ENCODE data around the gene QRSL1. TPM values are rescaled to one million over a fixed set of nuclear protein-coding genes. Genes with fewer than 3 reads are reported as not detected.
"Not testable (repeated sequence)": the region's sequence is repeated elsewhere in the genome, so short reads cannot be mapped to it uniquely, and the experiment has no call there.

The QRSL1 gene
- total RNA-seq, 1 donor from 2014 or later = 17.0 TPM

DNA sequence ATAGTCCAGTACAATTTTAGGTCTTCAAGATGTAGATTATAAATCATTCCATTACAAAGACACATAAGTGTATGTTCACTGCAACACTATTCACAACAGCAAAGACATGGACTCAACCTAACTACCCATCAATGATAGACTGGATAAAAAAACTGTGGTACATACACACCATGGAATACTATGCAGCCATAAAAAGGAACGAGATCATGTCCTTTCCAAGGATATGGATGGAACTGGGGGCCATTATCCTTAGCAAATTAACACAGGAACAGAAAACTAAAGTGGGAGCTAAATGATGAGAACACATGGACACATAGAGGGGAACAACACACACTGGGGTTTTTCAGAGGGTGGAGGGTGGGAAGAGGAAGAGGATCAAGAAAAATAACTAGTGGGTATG, 6.3 kb upstream of the QRSL1 start:
- DNase-seq (ENCODE audit: low spot score) = no peak

DNA sequence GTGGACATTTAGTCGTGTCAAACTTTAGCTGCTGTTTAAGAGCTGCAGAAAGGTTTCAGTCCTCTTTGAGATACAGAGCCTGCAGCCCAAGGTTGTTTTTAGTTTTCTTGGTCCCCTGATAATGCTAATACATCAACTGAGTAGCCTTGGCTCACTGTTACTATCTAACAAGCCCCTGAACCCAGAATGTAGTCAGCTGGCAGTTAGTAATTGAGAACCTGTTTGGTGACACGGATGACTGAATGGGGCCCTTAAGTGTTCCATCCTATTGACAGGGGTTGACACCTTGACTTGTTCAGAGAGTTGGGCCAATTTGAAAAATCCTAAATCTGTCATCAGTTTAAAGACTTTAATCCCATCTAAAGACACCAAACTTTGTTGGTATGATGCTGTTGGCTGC, 2.9 kb upstream of the QRSL1 start:
- DNase-seq (ENCODE audit: low spot score) = no peak

DNA sequence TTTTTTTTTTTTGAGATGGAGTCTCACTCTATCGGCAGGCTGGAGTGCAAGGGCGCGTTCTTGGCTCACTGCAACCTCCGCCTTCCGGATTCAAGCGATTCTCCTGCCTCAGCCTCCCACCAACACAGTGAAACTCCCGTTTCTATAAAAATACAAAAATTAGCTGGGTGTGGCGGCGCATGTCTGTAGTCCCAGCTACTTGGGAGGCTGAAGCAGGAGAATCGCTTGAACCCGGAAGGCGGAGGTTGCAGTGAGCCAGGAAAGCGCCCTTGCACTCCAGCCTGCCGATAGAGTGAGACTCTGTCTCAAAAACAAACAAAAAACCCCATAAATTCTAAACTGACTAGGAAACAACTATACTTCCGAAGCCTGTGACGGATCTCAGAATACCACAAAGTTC, 1.6 kb upstream of the QRSL1 start:
- DNase-seq (ENCODE audit: low spot score) = not testable (repeated sequence)

DNA sequence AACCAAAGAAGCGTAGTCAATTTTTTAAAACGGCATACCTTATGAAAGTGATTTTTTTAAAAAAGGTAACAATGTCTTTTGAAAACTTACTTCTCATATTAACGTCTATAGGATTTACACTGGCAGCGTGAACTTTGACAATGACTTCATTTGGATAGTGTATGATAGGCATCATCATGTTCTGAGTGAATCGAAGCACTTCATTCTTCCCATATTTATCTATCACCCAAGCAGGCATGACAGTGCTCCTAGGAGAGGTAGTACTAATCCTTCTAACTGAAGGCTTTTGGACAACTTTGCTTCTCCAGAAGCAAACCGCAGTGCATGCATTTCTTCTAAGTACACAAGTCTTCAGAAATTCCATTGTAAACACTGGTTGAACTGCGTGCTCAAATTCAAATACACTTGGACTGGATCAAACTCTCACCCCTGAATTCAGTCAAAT, 698 bp upstream of the QRSL1 start:
- DNase-seq (ENCODE audit: low spot score) = no peak

DNA sequence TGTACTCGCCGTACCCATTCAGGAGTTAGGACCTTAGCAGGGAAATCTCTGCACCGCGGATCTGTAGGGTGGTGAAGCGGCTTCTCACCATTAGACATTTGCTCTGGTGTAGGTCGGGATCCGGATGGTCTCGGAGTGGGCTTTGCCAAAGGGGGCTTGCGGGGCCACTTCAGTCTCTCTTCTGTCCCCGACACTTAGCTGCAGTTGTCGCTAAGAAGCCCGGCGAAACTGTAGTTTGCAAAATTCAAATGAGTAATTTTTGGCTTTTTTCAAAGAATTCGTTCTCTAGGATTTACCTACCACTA, 433 bp downstream of the QRSL1 start:
- DNase-seq (ENCODE audit: low spot score) = no peak

DNA sequence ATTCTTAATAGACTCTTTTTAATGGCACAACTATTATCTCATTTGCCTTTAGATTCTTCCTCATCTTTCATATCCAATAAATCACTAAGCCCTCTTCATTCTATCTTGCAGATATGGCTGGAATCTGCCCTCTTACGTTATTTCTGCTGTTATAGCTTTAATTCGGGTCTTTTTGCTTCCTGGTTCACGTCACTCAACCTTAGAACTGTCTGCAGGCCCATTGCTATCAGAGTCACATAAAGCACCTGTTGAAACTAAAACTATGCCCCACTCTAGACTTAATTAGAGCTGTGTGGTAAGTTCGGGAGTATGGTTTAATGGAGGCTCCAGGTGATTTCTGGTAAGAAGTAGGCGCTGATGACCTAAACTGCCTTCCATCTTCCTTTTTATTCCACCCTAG, 988 bp downstream of the QRSL1 start:
- no peak for DNase-seq (ENCODE audit: low spot score)

DNA sequence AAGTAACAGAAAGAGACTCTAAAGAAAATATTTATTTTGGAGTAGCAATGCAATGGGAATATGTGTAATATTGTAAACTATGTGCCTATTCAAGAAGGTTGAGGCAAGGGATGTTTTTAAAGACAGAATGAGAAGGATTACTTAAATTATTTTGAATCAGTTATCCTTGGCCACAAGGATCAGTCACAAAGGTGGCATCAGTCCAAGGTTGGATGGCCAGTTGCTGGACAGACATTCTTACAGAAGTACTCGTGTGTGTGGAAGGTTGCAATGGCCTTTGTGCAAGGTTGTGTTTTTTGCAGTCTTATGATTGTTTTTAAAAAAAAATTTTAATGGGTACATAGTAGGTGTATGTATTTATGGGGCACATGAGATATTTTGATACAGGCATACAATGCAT, 2.0 kb downstream of the QRSL1 start:
- no peak for DNase-seq (ENCODE audit: low spot score)

DNA sequence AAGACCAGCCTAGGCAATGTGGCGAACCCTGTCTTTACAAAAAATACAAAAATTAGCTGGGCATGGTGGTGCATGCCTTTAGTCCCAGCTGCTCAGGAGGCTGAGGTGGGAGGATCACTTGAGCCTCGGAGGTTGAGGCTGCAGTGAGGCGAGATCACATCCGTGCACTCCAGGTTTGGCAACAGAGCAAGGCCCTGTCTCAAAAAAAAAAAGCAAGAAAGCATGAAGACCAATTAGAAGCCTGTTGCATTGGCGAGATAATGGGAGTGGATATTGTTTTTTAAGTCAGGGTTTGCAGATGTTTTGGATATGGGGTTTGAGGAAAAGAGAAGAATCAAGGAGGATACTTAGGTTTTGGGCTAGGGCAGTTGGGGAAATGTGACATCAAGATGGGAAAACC, 5.2 kb downstream of the QRSL1 start:
- DNase-seq (ENCODE audit: low spot score) = no peak

DNA sequence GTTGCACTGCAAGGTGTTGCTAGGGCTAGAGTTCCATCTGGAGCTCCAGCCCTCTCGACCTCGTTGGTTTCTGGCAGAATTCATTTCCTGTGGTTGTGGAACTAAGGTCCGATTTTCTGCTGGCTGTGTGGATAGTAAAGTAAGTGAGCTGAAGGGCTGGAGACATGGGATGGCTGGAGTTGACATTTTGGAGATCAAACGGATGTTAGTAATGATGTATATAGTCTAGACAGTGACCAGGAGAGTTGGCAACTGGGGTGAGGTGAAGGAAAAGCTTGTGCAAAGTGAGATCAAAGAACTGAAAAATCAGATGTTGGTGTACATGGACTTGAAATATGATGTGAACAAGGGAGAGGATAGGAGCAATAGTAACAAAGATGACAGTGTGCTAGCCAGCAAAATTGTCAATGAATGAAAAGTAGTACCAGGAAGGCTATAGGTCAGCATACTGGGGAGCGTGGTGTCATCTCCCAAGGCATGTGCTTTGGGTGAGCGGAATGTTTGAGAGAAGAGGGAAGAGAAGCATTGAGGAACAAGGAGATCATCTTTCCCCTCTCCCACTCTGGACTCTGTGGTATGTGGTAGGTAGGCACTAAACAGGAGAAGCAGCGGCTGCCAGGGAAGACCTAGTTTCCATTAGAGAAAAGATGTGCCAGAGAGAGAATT, 7.8 kb downstream of the QRSL1 start:
- DNase-seq (ENCODE audit: low spot score) = no peak

DNA sequence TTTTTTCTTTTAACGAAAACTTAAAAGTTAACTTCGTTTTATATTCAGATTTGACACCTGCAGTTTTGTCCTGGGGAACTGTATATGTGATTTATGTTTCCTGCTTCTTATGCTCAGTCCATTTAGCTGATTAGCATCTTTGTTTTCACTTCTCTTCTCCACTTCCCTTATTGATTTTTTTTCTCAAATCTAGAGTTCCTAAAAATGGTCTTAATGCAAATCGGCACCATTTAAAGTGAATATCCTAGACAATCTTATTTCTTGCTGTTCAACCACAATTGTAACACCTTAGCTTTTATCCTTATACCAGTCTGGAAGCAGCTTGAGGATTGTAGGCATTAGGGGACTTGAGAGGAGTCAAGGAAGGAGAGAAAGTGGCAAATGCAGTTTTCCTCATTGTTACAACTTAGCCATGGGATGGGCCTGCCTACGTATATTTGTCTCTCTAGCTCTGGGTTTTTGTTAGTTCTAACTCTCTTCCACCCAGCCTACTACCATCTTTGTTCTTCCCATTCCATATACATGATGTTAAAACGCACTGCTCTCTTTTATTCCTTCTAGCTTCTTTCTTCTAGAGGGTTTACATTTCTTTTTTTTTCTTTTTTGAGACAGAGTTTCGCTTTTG, 8.5 kb downstream of the QRSL1 start:
- no peak for DNase-seq (ENCODE audit: low spot score)

DNA sequence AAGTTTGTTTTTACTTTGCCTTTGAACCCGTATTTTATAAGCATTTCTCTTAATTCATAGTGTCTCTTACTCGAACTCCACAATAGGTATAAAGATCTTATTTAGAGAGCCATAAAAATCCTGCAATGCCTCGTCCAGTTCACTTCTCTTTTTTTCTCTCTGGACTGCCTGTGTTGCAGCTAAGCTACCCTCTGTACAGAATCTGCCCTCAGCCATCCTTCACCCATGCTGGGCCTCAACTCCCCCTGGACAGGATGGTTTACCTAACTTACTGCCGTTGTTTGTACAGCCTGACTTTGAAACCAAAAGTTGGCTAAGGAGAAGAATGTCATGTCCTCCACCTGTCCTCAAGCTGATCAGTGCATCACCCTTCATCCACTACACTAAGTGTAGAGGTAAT, 10.4 kb downstream of the QRSL1 start:
- no peak for DNase-seq (ENCODE audit: low spot score)

DNA sequence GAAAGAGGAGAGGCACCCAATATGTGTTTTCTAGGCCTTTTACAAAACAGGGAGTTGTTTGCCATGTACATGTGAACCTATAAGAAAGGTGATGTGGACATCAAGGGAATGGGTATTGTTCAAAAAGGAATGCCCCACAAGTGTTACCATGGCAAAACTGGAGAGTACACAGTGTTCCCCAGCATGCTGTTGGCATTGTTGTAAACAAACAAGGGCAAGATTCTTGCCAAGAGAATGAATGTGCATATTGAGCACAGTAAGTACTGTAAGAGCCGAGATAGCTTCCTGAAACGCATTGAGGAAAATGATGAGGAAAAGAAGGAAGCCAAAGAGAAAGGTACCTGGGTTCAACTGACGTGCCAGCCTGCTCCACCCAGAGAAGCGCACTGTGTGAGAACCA, 13.1 kb downstream of the QRSL1 start:
- no peak for DNase-seq (ENCODE audit: low spot score)

DNA sequence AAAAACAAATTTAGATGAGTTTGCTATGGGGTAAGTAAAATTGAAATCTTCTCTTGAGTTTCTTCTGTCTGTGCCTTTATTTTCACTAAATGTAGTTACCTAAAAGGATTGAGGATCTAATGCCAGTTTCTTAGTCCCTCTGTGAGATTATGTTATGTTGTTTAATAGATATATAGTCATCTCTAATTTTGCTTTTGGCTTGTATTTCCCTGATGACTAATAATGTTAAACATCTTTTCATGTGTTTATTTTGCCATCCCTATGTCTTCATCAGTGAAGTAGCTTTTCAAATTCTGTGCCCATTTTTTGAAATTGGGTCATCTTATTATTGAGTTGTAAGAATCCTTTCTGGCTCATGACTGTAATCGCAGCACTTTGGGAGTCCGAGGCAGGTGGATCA, 13.7 kb downstream of the QRSL1 start:
- no peak for DNase-seq (ENCODE audit: low spot score)

DNA sequence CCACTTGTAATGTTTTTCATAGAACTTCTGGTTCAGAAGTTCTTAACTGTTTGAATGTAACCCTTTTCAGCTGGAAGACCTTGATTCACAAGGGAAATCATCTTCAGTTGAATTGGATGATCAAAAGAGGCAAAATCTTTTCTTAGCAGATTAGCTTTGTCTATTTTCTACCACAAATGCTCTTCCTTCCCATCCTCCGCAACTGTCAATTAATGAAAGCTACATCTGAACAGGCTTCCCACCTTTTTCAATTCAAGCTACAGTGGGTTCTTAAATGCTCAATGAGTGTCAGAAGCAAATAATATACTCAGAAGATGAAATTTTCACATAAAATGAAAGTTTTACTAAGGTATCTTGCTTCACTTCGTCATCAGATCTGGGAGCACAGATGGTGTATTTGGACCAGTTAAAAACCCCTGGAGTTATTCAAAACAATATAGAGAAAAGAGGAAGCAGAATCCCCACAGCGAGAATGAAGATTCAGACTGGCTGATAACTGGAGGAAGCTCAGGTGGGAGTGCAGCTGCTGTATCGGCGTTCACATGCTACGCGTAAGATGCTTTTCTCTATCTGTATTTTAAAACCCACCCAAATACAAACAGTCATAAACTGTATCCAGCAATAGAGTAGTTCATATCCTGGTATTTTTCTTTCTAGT, 19.4 kb downstream of the QRSL1 start:
- no peak for DNase-seq (ENCODE audit: low spot score)

DNA sequence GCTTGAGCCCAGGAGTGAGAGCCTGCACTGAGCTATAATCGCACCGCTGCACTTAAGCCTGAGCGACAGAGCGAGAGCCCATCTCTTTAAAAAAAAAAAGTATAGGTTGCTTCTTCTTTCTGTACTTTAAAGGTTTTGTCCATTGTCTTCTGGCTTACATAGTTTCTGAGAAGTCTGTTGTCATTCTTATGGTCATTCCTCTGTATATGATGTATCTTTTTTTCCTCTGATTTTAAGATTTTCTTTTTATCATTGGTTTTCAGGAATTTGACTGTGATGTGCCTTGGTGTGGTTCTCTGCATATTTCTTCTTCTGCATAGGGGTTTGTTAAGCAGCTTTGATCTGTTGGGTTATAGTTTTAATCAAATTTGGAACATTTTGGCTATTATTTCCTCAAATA, 29.1 kb downstream of the QRSL1 start:
- DNase-seq (ENCODE audit: low spot score) = no peak

DNA sequence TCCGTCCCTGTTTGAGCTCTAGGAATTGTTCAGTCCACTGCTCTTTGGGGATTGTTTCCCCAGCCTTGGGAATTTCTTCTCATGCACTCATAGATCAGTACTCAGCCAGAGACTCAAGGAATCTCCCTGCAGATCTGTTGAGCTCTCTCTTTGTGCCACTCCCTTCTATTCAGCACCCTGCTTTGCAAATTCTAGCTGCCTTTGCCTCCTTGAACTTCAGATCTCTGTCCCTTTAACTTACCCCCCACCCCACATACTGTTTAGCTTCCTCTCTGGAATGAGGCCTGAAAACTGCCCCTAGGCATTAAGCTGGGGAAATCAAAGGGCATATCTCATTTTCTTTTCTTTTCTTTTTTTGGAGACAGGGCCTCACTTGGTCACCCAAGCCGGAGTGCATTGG, 30.5 kb downstream of the QRSL1 start:
- DNase-seq (ENCODE audit: low spot score) = no peak

DNA sequence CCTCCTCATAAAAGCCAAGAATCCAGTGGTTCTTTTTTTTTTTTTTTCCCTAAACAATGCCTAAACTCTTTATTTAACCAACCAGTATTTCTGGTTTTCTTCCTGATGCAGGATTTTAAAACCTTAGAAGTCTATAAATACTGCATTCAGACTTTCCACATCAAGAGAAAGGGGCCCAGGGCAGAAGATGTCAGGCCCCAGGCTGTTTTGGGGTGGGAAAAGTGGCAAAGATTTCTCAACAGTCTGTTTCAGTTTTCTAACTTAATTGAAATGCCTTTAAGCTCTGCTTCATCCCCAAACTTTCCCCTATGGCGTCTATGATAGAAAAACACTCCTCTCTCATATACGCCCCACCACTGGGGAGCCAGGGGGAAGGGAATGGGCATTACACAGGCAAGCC, 33.1 kb downstream of the QRSL1 start:
- no peak for DNase-seq (ENCODE audit: low spot score)

DNA sequence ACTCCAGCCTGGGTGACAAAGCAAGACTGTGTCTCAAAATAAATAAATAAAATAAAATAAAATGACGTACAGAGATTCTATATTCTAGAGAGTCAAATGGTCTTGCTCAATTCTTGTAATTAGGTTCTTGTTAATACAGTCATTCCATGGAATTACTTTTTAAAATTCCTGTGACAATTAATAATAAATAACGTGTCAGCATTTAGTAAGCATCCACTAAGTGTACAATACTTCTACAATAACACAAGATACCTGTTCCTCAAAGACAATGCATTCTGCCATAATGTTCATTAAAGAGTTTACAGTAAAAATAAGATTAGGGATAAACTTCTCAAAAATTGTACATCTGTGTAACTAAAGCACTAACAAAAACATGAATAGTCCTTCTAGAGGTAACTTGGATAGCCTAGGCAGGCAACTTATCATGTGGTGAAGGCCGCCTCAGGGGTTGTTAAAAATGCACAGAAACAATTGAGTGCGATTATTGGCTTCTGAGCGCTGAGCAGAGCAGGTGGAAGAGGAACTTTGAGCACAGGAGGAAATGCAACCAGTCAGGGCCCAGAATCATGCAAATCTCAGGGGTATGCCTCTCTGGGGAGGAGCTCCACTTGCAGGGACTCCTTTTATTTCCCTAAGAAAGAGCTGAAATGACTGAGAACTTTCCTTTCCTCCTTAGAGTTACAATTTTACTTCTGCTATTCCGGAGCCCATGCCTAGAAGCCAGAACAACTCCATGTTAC, 37.1 kb downstream of the QRSL1 start:
- no peak for DNase-seq (ENCODE audit: low spot score)

DNA sequence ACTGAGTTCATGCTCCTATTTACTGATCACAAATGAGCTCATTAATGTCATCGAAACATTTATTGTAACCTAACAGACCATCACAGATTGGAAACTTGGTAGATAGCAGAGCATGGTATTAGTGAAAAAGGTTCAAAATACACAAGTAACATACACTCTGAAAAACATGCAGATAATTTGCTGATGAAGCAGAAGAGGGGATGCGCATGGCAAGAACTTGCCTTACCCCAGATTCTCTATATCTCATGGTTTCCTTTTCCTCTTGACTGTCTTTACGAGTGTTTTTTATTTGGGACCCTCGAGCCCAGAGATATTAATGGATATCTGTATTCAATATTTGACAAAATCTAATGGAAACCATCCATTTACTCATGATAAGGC, 37.6 kb downstream of the QRSL1 start:
- DNase-seq (ENCODE audit: low spot score) = no peak

DNA sequence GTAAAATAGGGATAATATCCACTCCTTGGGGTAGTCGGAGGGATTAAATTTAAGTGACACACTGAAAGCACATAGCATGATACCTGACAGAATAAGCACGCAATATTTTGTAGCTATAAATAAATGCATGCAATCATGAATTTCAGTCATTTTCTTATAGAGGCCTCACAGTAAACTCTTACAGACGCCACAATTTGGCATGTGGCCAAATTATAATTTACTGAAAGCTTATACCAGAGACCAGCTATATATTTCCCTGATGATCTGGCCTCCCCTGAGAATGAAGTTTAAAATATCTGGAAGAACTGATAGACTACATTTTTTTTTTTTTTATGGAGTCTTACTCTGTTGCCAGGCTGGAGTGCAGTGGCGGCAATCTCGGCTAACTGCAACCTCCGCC, 40.9 kb downstream of the QRSL1 start:
- no peak for DNase-seq (ENCODE audit: low spot score)

DNA sequence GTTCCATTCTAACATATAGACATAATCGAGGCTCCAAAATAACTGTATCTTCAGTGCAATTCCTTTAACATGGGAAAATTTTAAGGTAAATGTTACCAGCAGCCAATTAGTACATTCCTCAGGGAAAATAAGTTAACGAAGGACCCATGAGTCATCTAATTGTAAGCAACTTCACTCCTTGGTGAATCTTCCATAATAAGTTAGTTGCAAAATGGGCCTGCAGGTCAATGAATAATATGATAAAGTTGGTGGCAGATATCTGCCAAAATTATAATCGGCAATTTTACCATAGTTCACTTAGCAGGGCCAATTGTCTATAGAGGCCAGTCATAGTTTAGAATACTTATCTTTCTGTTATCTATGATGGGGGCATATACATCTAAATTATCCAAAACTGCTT, 42.3 kb downstream of the QRSL1 start:
- no peak for DNase-seq (ENCODE audit: low spot score)

DNA sequence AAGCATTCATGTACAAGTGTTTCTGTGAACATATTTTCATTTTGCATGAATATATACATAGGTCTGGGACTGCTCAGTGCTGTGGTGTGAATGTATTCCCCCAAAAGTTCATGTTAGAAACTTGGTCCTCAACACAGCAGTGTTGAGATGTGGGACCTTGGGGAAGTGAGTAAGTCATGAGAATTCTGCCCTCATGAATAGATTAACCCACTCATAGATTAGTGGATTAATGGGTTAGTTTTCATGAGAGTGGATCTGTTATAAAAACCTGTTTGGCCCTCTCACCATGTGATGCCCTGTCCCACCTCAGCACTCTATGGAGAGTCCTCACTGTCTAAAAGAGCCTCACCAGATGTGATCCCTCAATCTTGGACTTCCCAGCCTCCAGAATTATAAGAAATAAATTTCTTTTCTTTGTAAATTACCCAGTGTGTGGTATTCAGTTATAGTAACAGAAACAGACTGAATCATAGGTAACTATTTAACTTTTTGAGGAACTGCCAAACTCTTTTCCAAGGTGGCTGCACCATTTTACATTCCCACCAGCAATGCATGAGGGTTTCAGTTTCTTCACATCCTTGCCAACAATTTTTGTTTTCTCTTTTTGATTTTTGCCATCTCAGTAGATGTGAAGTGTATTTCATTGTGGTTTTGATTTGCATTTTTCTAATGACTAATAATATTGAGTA, 45.3 kb downstream of the QRSL1 start:
- DNase-seq (ENCODE audit: low spot score) = no peak

Data from ureter (tissue), 1 donor.